ENCODE results near the gene MAFG.
A peak's percentile ranks its signal among the peaks of the same experiment; 100 is the strongest.

The MAFG gene

DNA sequence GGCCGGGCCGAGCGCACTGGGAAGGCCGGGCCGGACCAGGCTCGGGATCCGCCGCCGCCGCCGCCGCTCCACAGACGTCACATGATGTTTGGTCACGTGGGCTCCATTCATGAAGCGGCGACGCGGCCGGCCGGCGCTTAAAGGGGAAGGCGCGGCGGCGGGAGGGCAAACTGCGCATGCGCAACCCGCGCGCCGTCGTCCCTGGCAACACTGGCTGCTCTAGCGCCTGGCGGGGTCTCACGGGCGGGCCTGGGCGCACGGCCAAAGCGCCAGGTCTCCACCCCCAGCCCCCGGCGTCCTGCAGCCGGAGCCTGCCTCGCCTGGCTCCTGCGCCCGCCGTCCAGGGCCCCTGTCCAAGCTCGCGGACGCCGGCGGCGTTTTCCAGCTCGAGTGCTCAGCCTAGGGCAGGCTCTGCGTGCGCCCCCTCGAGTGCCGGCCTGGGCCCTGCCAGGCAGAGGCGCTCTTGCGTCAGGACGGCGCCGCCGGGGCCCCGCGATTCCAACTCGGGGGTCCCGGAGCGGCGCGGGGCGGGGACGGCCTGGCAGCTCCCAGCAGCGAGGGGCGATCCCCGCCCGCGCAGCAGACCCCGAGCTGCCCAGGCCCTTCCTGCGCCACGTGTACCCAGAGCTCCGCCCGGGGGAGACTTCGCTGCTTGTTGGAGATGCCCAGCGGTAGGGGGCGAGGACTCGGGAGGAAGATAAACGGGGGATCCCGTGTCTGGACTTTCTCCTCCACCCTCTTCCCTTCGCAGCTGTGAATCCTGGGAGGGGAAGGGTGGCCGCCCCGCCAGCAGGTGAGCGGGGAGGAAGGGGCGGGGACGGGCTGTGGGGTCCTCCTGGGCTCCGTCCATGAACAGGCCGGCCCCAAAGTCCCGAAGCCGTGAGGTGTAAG is at the start of gene MAFG:
TSS of gene MAFG (minus strand) at position 83 of the 891 bp plus-strand sequence. CDS start 4,550 bp downstream, outside the sequence.
- peaks cover 51% of the 10 kb centered on the region for H3K27me3 ChIP-seq
- H3K9me3 ChIP-seq = no peaks in the 10 kb centered on the region
- peaks cover 51 to 53% of the 10 kb centered on the region in 2 experiments for H3K4me1 ChIP-seq (ENCODE audit: control insufficient read depth in 1 of 2, insufficient read depth in 1 of 2, low read depth in 1 of 2, low read length in 1 of 2)
- H3K27ac ChIP-seq = peak within 1 kb of the TSS; percentile 95
- TF ChIP-seq, protein P1, sequence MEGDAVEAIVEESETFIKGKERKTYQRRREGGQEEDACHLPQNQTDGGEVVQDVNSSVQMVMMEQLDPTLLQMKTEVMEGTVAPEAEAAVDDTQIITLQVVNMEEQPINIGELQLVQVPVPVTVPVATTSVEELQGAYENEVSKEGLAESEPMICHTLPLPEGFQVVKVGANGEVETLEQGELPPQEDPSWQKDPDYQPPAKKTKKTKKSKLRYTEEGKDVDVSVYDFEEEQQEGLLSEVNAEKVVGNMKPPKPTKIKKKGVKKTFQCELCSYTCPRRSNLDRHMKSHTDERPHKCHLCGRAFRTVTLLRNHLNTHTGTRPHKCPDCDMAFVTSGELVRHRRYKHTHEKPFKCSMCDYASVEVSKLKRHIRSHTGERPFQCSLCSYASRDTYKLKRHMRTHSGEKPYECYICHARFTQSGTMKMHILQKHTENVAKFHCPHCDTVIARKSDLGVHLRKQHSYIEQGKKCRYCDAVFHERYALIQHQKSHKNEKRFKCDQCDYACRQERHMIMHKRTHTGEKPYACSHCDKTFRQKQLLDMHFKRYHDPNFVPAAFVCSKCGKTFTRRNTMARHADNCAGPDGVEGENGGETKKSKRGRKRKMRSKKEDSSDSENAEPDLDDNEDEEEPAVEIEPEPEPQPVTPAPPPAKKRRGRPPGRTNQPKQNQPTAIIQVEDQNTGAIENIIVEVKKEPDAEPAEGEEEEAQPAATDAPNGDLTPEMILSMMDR (IDR thresholded peaks at IDR 0.05) = peak; percentile 22
- no peaks in the 10 kb centered on the region for H3K36me3 ChIP-seq
- peak within 1 kb of the TSS; percentile 83 to 88 for H3K4me3 ChIP-seq (ENCODE audit: low read depth in 1 of 2, low read length in 1 of 2)

DNA sequence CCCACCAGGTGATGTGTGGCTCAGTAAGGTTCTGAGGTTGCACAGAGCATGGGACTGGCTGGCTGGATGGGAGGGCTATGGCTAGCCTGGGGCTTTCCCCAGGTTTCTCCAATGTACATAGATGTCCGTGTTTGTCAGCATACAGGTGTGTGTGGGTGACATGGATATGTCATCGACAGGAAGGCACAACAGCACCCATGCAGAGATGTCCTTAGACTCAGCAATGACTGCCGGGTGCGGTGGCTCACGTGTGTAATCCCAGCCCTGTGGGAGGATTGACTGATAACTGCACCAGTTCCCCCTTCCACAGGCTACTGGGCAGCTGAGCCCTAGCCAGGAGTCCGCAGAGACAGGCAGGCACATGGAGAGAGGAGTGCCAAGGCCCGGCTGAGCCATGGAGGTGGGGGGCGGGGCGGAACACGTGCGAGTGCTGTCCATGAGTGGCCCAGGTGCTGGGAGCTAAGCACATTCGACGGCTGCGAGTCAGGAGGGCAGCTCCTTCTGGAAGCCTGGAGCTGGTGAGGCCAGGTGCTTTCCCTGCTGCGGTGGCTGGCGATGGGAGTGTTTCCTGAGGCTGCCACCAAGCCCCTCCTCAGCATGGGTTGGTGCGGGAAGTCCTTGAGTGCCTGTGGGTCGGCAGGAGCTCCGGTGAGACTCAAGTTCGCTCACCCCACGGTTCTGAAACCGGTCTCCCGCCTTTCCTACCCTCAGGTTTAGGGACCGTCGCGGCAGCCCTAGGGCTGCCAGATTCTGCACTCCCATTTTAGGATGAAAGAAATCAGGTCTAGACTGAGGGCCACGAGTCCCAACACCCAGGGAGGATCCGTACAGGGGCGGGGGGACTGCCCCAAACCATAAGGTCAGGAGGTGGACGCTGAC is 49.0 kb upstream of the MAFG start:
- Histone ChIP-seq H3K4me1 (ENCODE audit: control insufficient read depth in 1 of 2, insufficient read depth in 1 of 2, low read depth in 1 of 2, low read length in 1 of 2) (peaks cover 29 to 34% of the 10 kb centered on the region in 2 experiments), H3K36me3 (no peaks in the 10 kb centered on the region), H3K4me3 (ENCODE audit: low read depth in 1 of 2, low read length in 1 of 2) (peak overlapping the region; percentile 78 to 83), H3K9me3 (no peaks in the 10 kb centered on the region), H3K27ac (peak overlapping the region; percentile 93), H3K27me3 (peaks cover 14% of the 10 kb centered on the region)
- TF ChIP-seq, protein P1 (IDR thresholded peaks at IDR 0.05) = no peak

DNA sequence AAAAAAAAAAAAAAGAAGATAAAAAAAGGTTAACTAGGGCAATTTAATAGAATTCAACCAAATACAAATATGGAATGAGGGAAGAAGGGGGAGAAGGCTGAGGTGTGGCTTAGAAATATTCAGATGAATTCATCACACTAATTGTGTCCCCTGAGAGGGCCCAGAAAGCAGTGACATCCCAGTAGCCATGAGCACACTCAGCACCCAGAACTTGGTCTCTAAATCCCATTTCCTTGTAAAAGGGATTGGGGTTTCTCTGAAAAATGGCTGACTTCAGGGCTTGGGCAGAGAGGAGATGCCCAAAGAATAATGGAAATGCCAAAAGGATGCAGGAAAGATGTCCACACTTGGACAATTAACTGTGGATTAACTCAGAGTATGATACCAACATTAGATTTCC is 45.9 kb upstream of the MAFG start:
- TF ChIP-seq, protein P1 (IDR thresholded peaks at IDR 0.05) = no peak
- Histone ChIP-seq H3K36me3 (no peaks in the 10 kb centered on the region), H3K27me3 (peaks cover 26% of the 10 kb centered on the region), H3K4me1 (ENCODE audit: control insufficient read depth in 1 of 2, insufficient read depth in 1 of 2, low read depth in 1 of 2, low read length in 1 of 2) (peaks cover 20 to 26% of the 10 kb centered on the region in 2 experiments), H3K4me3 (ENCODE audit: low read depth in 1 of 2, low read length in 1 of 2) (no peak overlapping the region), H3K27ac (no peak overlapping the region), H3K9me3 (no peaks in the 10 kb centered on the region)

DNA sequence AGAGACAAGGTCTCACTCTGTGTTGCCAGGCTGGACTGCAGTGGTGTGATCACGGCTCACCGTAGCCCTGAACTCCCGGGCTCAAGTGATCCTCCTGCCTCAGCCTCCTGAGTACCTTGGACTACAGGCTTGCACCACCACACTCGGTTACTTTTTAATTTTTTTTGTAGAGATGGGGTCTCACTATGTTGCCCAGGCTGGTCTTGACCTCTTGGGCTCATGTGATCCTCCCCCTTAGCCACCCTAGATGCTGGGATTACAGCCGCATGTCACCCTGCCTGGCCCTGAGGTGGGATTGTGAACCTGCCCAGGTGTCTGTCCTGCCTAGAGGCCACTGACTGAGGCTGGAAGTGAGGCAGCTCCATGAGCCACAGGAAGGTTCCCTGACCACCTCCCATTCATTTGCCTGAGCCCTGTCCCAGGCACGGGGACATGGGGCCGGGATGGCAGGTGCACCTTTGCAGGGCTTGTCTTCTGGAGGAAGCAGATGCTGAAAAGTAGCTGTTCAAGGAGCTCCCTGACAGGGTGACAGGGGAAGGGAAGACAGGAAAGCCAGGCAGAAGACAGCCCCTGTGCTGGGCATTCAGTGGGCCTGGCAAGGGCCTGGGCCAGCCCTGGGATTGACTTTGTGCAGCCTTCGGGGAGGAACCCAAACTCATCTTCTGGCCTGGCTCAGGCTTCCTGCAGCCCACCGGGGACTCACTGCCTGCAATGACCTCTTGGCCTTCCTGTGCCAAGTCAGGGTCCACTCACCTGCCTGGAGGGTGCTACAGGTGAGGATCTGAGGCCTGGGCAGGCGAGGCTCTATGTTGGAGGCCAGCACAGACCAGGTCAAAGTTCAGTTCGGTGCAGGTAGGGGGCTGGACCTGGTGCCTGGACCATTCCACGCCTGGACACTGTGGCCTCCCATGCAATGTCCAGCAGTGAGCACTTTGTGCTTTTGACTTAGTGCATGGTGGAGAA is 41.6 kb upstream of the MAFG start:
- Histone ChIP-seq H3K4me1 (ENCODE audit: control insufficient read depth in 1 of 2, insufficient read depth in 1 of 2, low read depth in 1 of 2, low read length in 1 of 2) (peaks cover 16 to 17% of the 10 kb centered on the region in 2 experiments), H3K4me3 (ENCODE audit: low read depth in 1 of 2, low read length in 1 of 2) (no peak overlapping the region), H3K27me3 (peaks cover 61% of the 10 kb centered on the region), H3K27ac (no peak overlapping the region), H3K36me3 (no peaks in the 10 kb centered on the region), H3K9me3 (no peaks in the 10 kb centered on the region)
- TF ChIP-seq, protein P1 (IDR thresholded peaks at IDR 0.05) = no peak

DNA sequence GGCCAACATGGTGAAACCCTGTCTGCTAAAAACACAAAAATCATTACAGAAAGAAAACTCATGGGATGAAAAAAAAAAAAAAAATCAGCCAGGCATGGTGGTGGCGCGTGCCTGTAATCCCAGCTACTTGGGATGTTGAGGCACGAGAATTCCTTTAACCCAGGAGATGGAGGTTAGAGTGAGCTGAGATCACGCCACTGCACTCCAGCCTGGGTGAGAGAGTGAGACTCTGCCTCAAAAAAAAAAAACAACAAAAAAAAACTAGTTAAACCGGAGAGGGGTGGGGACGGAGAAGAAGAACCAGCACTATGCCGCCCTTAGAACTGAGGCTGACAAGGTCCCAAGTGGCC is 40.8 kb upstream of the MAFG start:
- Histone ChIP-seq H3K27ac (no peak overlapping the region), H3K36me3 (no peaks in the 10 kb centered on the region), H3K4me1 (ENCODE audit: control insufficient read depth in 1 of 2, insufficient read depth in 1 of 2, low read depth in 1 of 2, low read length in 1 of 2) (peaks cover 16 to 17% of the 10 kb centered on the region in 2 experiments), H3K9me3 (no peaks in the 10 kb centered on the region), H3K27me3 (peaks cover 65% of the 10 kb centered on the region), H3K4me3 (ENCODE audit: low read depth in 1 of 2, low read length in 1 of 2) (no peak overlapping the region)
- TF ChIP-seq, protein P1 (IDR thresholded peaks at IDR 0.05) = no peak

All from neutrophil (primary cell).